ENCODE results near the gene DDRGK1.
A peak's percentile ranks its signal among the peaks of the same experiment; 100 is the strongest.

Gene DDRGK1

GRCh38 chr20:3204124-3204794 lies at the start of gene DDRGK1:
TSS of gene DDRGK1 (minus strand) at chr20:3204682. CDS start at chr20:3204627, 55 bp downstream.
- DNase-seq (ENCODE audit: low spot score): peak; percentile 92
- no peak for FAIRE-seq

- DNase-seq (ENCODE audit: low spot score) (no peak), FAIRE-seq (no peak)
Measured at GRCh38 chr20:3251806-3252205, 47.3 kb upstream of the DDRGK1 start.

- no peak for FAIRE-seq
- DNase-seq (ENCODE audit: low spot score): peak; percentile 32
Measured at GRCh38 chr20:3250091-3250504, 45.6 kb upstream of the DDRGK1 start.

GRCh38 chr20:3248993-3249347 lies 44.5 kb upstream of the DDRGK1 start:
- FAIRE-seq (no peak), DNase-seq (ENCODE audit: low spot score) (no peak)

GRCh38 chr20:3248167-3248992 lies 43.9 kb upstream of the DDRGK1 start:
- FAIRE-seq (no peak), DNase-seq (ENCODE audit: low spot score) (no peak)

- DNase-seq (ENCODE audit: low spot score) (no peak), FAIRE-seq (no peak)
Measured at GRCh38 chr20:3247638-3248037, 43.2 kb upstream of the DDRGK1 start.

GRCh38 chr20:3246682-3247081 lies 42.2 kb upstream of the DDRGK1 start:
- DNase-seq (ENCODE audit: low spot score) (no peak), FAIRE-seq (no peak)

GRCh38 chr20:3245711-3246110 lies 41.2 kb upstream of the DDRGK1 start:
- no peak for DNase-seq (ENCODE audit: low spot score)
- FAIRE-seq: no peak

GRCh38 chr20:3245156-3245555 lies 40.7 kb upstream of the DDRGK1 start:
- FAIRE-seq: no peak
- DNase-seq (ENCODE audit: low spot score): no peak

- FAIRE-seq (no peak), DNase-seq (ENCODE audit: low spot score) (no peak)
Measured at GRCh38 chr20:3244613-3245012, 40.1 kb upstream of the DDRGK1 start.

- FAIRE-seq: no peak
Measured at GRCh38 chr20:3243718-3244358, 39.4 kb upstream of the DDRGK1 start.

GRCh38 chr20:3242172-3242692 lies 37.8 kb upstream of the DDRGK1 start:
- DNase-seq (ENCODE audit: low spot score): no peak

More at GRCh38 chr20:3243718-3244358, 39.4 kb upstream of the DDRGK1 start:
- DNase-seq (ENCODE audit: low spot score): no peak

GRCh38 chr20:3240776-3241363 lies 36.4 kb upstream of the DDRGK1 start:
- DNase-seq (ENCODE audit: low spot score): no peak
- FAIRE-seq: no peak

More at GRCh38 chr20:3242172-3242692, 37.8 kb upstream of the DDRGK1 start:
- no peak for FAIRE-seq

- no peak for FAIRE-seq
- no peak for DNase-seq (ENCODE audit: low spot score)
Measured at GRCh38 chr20:3239867-3240775, 35.6 kb upstream of the DDRGK1 start.

- DNase-seq (ENCODE audit: low spot score): peak; percentile 82
- FAIRE-seq: peak; percentile 13
Measured at GRCh38 chr20:3239026-3239866, 34.8 kb upstream of the DDRGK1 start, which contains the start of gene SLC4A11. TSS of gene SLC4A11 (minus strand) at chr20:3239190. CDS start at chr20:3239137, 53 bp downstream.

GRCh38 chr20:3238616-3239025 lies 34.1 kb upstream of the DDRGK1 start:
- FAIRE-seq (no peak), DNase-seq (ENCODE audit: low spot score) (peak; percentile 62)

- no peak for DNase-seq (ENCODE audit: low spot score)
- no peak for FAIRE-seq
Measured at GRCh38 chr20:3237958-3238615, 33.6 kb upstream of the DDRGK1 start.

- FAIRE-seq: no peak
Measured at GRCh38 chr20:3237011-3237957, 32.8 kb upstream of the DDRGK1 start.

More at GRCh38 chr20:3237011-3237957, 32.8 kb upstream of the DDRGK1 start:
- DNase-seq (ENCODE audit: low spot score): no peak
